Cardiac muscle cell (in vitro differentiated cells and primary cell): ENCODE measurements around the gene AARS1. TPM values are rescaled to one million over a fixed set of nuclear protein-coding genes. Genes with fewer than 3 reads are reported as not detected.
"Not testable (repeated sequence)": the region's sequence is repeated elsewhere in the genome, so short reads cannot be mapped to it uniquely, and the experiment has no call there.

ENCODE experiments used
- DNase-seq, 2 donors: peaks; one replicate each; pipeline versions ENCODE4 v3.0.0 to v3.0.0-alpha.2; 2010 to 2017; ENCODE audit warnings: low read depth in 1 of 2, low spot score in 1 of 2
- H3K27ac ChIP-seq: fragments of 200-600 bp; sonication (generic); 2 replicates; pipeline ENCODE4 v1.5.1; 2016
- H3K27me3 ChIP-seq: fragments of 200-600 bp; sonication (generic); 2 replicates; pipeline ENCODE4 v1.6.0; 2016; ENCODE audit warnings: control low read depth
- H3K36me3 ChIP-seq: fragments of 200-600 bp; sonication (generic); 2 replicates; pipeline ENCODE4 v1.5.1; 2016; ENCODE audit warnings: control low read depth
- H3K4me1 ChIP-seq: fragments of 200-600 bp; sonication (generic); 2 replicates; pipeline ENCODE4 v1.8.1; 2017; ENCODE audit warnings: low read depth, mild to moderate bottlenecking, mixed run types
- H3K4me3 ChIP-seq: fragments of 200-600 bp; sonication (generic); 2 replicates; pipeline ENCODE4 v1.5.1; 2016; ENCODE audit warnings: mild to moderate bottlenecking
- H3K9me3 ChIP-seq: fragments of 200-600 bp; sonication (generic); 2 replicates; pipeline ENCODE4 v1.5.1; 2017; ENCODE audit warnings: low read depth, mild to moderate bottlenecking, control low read depth
- polyA plus RNA-seq: library from polyadenylated mRNA; unstranded; fragments of >200 nt; fragmentation: Nextera tagmentation; extraction: Ambion mirVana; gene quantifications from 2 replicates; pipeline ENCODE4 v1.2.1, GENCODE V29; 2016
- total RNA-seq: library from RNA; depleted of rRNA; stranded (reverse); fragments of >200 nt; gene quantifications from 2 replicates; pipeline ENCODE4 v1.2.3, GENCODE V29; 2016

The AARS1 gene
- total and polyA plus RNA-seq, 2 experiments from 2014 or later = 81.4 to 114 TPM

DNA sequence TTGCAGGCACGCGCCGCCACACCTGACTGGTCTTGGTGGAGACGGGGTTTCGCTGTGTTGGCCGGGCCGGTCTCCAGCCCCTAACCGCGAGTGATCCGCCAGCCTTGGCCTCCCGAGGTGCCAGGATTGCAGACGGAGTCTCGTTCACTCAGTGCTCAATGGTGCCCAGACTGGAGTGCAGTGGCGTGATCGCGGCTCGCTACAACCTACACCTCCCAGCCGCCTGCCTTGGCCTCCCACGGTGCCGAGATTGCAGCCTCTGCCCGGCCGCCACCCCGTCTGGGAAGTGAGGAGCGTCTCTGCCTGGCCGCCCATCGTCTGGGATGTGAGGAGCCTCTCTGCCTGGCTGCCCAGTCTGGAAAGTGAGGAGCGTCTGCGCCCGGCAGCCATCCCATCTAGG, 85.3 kb downstream of the AARS1 start:
- not testable (repeated sequence) for H3K4me3 ChIP-seq, H3K27ac ChIP-seq, H3K27me3 ChIP-seq, DNase-seq, H3K4me1 ChIP-seq, H3K9me3 ChIP-seq, H3K36me3 ChIP-seq

DNA sequence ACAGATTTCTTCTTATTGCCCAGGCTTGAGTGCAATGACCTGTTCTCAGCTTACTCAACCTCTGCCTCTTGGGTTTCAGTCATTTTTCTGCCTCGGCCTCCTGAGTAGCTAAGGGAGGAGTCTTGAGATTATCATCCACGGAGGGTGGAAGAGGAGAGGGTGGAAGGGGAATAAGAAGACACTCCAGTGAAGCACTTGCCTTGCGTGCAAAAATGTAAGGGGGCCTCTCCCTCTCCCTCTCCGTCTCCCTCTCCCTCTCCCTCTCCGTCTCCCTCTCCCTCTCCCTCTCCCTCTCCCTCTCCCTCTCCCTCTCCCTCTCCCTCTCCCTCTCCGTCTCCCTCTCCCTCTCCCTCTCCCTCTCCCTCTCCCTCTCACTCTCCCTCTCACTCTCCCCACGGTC, 85.8 kb downstream of the AARS1 start:
- H3K4me3 ChIP-seq, H3K4me1 ChIP-seq, H3K36me3 ChIP-seq, H3K27ac ChIP-seq, DNase-seq, H3K9me3 ChIP-seq, H3K27me3 ChIP-seq: not testable (repeated sequence)

Other genes with a start within 250 kb of the AARS1 start
- 20.9 and 35.0 TPM in 2 replicates for gene PDPR, start 175.2 kb downstream of the AARS1 start, total RNA-seq
- gene PDPR, start 175.2 kb downstream of the AARS1 start, polyA plus RNA-seq = 8.7 and 16.0 TPM in 2 replicates
- gene CLEC18C, start 115.7 kb downstream of the AARS1 start, total RNA-seq = 0.36 and 1.1 TPM in 2 replicates
- not detected in 2 replicates for gene CLEC18C, start 115.7 kb downstream of the AARS1 start, polyA plus RNA-seq
- 25.2 and 26.8 TPM in 2 replicates for gene EXOSC6, start 37.6 kb downstream of the AARS1 start, total RNA-seq
- 24.6 and 38.0 TPM in 2 replicates for gene EXOSC6, start 37.6 kb downstream of the AARS1 start, polyA plus RNA-seq
- 40.1 and 40.2 TPM in 2 replicates for gene DDX19B, start 9.7 kb upstream of the AARS1 start, total RNA-seq
- 39.7 and 55.5 TPM in 2 replicates for gene DDX19B, start 9.7 kb upstream of the AARS1 start, polyA plus RNA-seq
- gene DDX19A, start 57.4 kb upstream of the AARS1 start, total RNA-seq = 67.5 and 69.8 TPM in 2 replicates
- 54.3 and 63.6 TPM in 2 replicates for gene DDX19A, start 57.4 kb upstream of the AARS1 start, polyA plus RNA-seq
- gene ST3GAL2, start 149.6 kb upstream of the AARS1 start, total RNA-seq = 87.3 and 115 TPM in 2 replicates
- gene ST3GAL2, start 149.6 kb upstream of the AARS1 start, polyA plus RNA-seq = 46.1 and 50.9 TPM in 2 replicates
- gene FCSK, start 165.1 kb upstream of the AARS1 start, total RNA-seq = 13.8 and 22.5 TPM in 2 replicates
- 10.2 and 12.0 TPM in 2 replicates for gene FCSK, start 165.1 kb upstream of the AARS1 start, polyA plus RNA-seq
- gene COG4, start 234.0 kb upstream of the AARS1 start, total RNA-seq = 77.3 and 82.0 TPM in 2 replicates
- 67.6 and 86.6 TPM in 2 replicates for gene COG4, start 234.0 kb upstream of the AARS1 start, polyA plus RNA-seq
- 95.4 and 178 TPM in 2 replicates for gene SF3B3, start 234.3 kb upstream of the AARS1 start, total RNA-seq
- gene SF3B3, start 234.3 kb upstream of the AARS1 start, polyA plus RNA-seq = 203 and 250 TPM in 2 replicates